K562 (cell line): ENCODE results near the gene LENEP. TPM values are rescaled to one million over a fixed set of nuclear protein-coding genes. Genes with fewer than 3 reads are reported as not detected.

Source experiments
- GABPA ChIP-seq: fragments of 200-800 bp; sonication (Bioruptor generic); conservative IDR thresholded peaks from 2 replicates; pipeline ENCODE4 v1.6.1; 2016; ENCODE audit warnings: low read depth, missing genetic modification characterization, missing compliant biosample characterization
- L3MBTL2 ChIP-seq: fragments of 450-650 bp; IDR thresholded peaks from 2 replicates; pipeline ENCODE4 v1.6.1; 2016; ENCODE audit warnings: mild to moderate bottlenecking, moderate library complexity
- MEF2D ChIP-seq: conservative IDR thresholded peaks from 2 replicates; pipeline ENCODE4 v1.6.1; 2016; ENCODE audit warnings: low read depth, missing genetic modification characterization, missing compliant biosample characterization
- MTA1 ChIP-seq: fragments of 450-650 bp; IDR thresholded peaks from 2 replicates; pipeline ENCODE4 v1.6.1; 2017; ENCODE audit warnings: borderline replicate concordance
- PHF21A ChIP-seq: fragments of 450-650 bp; IDR thresholded peaks from 2 replicates; pipeline ENCODE4 v1.6.1; 2017; ENCODE audit warnings: low read depth, borderline replicate concordance
- POLR2H ChIP-seq: IDR thresholded peaks from 2 replicates; pipeline ENCODE4 v1.6.1; 2016; ENCODE audit warnings: missing genetic modification characterization, low read depth, mild to moderate bottlenecking, control low read depth, missing compliant biosample characterization, moderate library complexity
- SAFB ChIP-seq: fragments of 200-400 bp; formaldehyde crosslinking; IDR thresholded peaks from 2 replicates; pipeline ENCODE4 v1.6.1; 2017; ENCODE audit warnings: low read depth, low read length, borderline replicate concordance
- SMAD4 ChIP-seq: fragments of 250-450 bp; sonication (Bioruptor Pico); conservative IDR thresholded peaks from 2 replicates; pipeline ENCODE4 v1.8.0; 2021; ENCODE audit warnings: inconsistent platforms, mild to moderate bottlenecking, moderate library complexity
- SP2 ChIP-seq: IDR thresholded peaks from 2 replicates; pipeline ENCODE4 v1.6.1; 2011; ENCODE audit warnings: mild to moderate bottlenecking, low read depth, low read length, moderate library complexity; ENCODE audit not compliant: poor library complexity, severe bottlenecking; ENCODE audit errors: extremely low read depth
- YY1 ChIP-seq, 3 experiments: IDR thresholded peaks; 2 replicates each; pipeline ENCODE4 v1.6.1; 2011; ENCODE audit warnings: low read length in 2 of 3, mild to moderate bottlenecking in 2 of 3, moderate library complexity in 2 of 3, borderline replicate concordance in 1 of 3, control low read depth in 1 of 3, low read depth in 1 of 3; ENCODE audit not compliant: insufficient read depth in 3 of 3, insufficient replicate concordance in 2 of 3, control insufficient read depth in 1 of 3, insufficient read length in 1 of 3; ENCODE audit errors: extremely low read depth in 1 of 3
- polyA plus RNA-seq, 8 experiments: library from polyadenylated mRNA; depleted of rRNA in 4 of 8; stranded (reverse) in 5 of 8; unstranded in 3 of 8; fragments of >200 nt; fragmentation: Nextera tagmentation in 2 of 8; fragmentation: Illumina TruSeq in 1 of 8; extraction: Ambion mirVana in 2 of 8; extraction: Trizol in 1 of 8; gene quantifications; 2 replicates each; pipeline versions ENCODE4 v1.2.1 to v1.2.3, GENCODE V29; 2011 to 2014; ENCODE audit warnings: inconsistent platforms in 1 of 8, missing spikeins in 1 of 8
- total RNA-seq, 7 experiments: library from RNA; depleted of rRNA in 6 of 7; stranded (reverse); fragments of >200 nt in 6 of 7; fragmentation: Illumina TruSeq in 2 of 7; extraction: Trizol in 2 of 7; gene quantifications; 2 replicates each; pipeline versions ENCODE4 v1.2.1 to v1.2.3, GENCODE V29; 2011 to 2021; ENCODE audit warnings: low replicate concordance in 1 of 7
- TF ChIP-seq, protein P1 (sequence below), 2 experiments: fragments of 450-650 bp in 1 of 2; sonication (generic) in 1 of 2; formaldehyde crosslinking; conservative IDR thresholded peaks; 2 replicates each; pipeline versions ENCODE4 v1.4.0 to v1.8.1; 2020 to 2022; ENCODE audit warnings: mild to moderate bottlenecking in 1 of 2, missing genetic modification reagents in 1 of 2
- TF ChIP-seq, protein P2 (sequence below): fragments of 450-650 bp; IDR thresholded peaks from 2 replicates; pipeline ENCODE4 v1.6.1; 2017; ENCODE audit warnings: mild to moderate bottlenecking, moderate library complexity
- TF ChIP-seq, protein P3 (sequence below): sonication (generic); formaldehyde crosslinking; IDR thresholded peaks from 2 replicates; pipeline ENCODE4 v1.8.1; 2023; ENCODE audit warnings: missing genetic modification reagents, mild to moderate bottlenecking, borderline replicate concordance
- TF ChIP-seq, protein P4 (sequence below), 2 experiments: fragments of 450-650 bp in 1 of 2; sonication (generic) in 1 of 2; formaldehyde crosslinking in 1 of 2; IDR thresholded peaks in 1 of 2; conservative IDR thresholded peaks in 1 of 2; 2 replicates each; pipeline versions ENCODE4 v1.6.1 to v1.8.1; 2016 to 2023; ENCODE audit warnings: mild to moderate bottlenecking in 2 of 2, moderate library complexity in 2 of 2, inconsistent platforms in 1 of 2, missing genetic modification reagents in 1 of 2

Gene LENEP
- total and polyA plus RNA-seq, 9 of the 15 experiments (the other 6 are each of a cell fraction or from before 2014, with no cell fraction given) = 0.23 to 0.87 (median 0.67) TPM; not detected in 5

DNA sequence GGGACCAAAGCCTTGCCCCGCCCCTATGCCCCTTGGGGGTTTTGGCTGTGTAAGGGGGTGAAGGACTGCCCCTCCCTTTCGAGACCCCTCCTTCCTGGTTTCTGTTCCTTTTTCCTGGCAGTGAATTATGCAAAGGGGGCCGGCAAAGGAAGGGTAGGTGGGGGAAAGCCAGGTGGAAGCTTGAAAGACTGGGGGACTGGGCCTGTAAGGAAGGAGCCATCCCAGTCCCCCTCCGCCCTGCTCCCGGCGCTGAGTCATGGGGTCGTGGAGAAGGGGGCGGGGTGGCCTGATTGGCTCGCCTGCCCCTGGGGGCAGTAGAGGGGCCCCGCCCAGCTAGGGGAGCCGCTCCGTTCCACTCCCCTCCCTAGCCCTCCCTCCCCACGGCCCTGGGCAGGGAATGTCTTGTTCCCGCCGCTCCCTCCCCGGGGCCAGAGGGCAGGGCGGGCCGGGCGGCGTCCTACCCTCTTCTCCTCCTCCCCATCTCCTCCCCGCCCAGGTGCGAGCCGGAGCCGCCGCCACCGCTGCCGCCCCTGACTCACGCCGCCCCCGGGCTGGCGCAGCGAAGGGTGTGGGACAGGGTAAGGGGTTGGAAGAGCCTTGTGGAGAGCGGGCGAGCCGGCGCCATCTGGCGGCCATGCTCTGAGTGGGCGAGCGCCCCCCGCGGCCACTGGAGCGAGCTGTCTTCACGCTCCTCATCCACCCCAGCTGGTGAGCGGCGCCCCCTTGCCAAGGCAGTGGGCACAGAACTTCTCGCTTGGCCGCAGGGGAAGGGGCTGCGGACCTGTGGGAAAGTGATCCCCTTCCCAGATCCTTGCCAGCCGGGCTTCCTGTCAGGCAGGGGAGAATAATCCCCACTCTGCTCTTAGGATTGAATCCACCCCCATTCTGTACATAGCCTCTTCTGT is 23.9 kb downstream of the LENEP start (continued):
- peak; percentile 24; the same call in 1 of the 2 replicates for TF ChIP-seq MTA1
- TF ChIP-seq SAFB = peak; percentile 61; the same call in 1 of the 2 replicates
- TF ChIP-seq POLR2H = peak; percentile 57; the same call in 1 of the 2 replicates
- TF ChIP-seq L3MBTL2 = peak; percentile 64; the same call in 1 of the 2 replicates
- TF ChIP-seq MEF2D (tag) = no peak
- peak in 2 of 3 experiments; percentile 74 to 81 for TF ChIP-seq YY1 (IDR thresholded peaks at IDR 0.05; ENCODE audit: borderline replicate concordance in 1 of 3, control insufficient read depth in 1 of 3, extremely low read depth in 1 of 3, insufficient read depth in 3 of 3, insufficient read length in 1 of 3, insufficient replicate concordance in 2 of 3, low read depth in 1 of 3, low read length in 2 of 3)
- TF ChIP-seq, protein P1, sequence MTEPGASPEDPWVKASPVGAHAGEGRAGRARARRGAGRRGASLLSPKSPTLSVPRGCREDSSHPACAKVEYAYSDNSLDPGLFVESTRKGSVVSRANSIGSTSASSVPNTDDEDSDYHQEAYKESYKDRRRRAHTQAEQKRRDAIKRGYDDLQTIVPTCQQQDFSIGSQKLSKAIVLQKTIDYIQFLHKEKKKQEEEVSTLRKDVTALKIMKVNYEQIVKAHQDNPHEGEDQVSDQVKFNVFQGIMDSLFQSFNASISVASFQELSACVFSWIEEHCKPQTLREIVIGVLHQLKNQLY (CRISPR knock-in tag; conservative IDR thresholded peaks at IDR 0.05) = 0 out of 4 replicates have a peak, but pooled peaks of 1 of the 2 experiments have one; percentile 28
- peak; percentile 92 for TF ChIP-seq SMAD4
- TF ChIP-seq SP2 = no peak
- TF ChIP-seq, protein P2, sequence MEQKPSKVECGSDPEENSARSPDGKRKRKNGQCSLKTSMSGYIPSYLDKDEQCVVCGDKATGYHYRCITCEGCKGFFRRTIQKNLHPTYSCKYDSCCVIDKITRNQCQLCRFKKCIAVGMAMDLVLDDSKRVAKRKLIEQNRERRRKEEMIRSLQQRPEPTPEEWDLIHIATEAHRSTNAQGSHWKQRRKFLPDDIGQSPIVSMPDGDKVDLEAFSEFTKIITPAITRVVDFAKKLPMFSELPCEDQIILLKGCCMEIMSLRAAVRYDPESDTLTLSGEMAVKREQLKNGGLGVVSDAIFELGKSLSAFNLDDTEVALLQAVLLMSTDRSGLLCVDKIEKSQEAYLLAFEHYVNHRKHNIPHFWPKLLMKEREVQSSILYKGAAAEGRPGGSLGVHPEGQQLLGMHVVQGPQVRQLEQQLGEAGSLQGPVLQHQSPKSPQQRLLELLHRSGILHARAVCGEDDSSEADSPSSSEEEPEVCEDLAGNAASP = no peak
- TF ChIP-seq, protein P3, sequence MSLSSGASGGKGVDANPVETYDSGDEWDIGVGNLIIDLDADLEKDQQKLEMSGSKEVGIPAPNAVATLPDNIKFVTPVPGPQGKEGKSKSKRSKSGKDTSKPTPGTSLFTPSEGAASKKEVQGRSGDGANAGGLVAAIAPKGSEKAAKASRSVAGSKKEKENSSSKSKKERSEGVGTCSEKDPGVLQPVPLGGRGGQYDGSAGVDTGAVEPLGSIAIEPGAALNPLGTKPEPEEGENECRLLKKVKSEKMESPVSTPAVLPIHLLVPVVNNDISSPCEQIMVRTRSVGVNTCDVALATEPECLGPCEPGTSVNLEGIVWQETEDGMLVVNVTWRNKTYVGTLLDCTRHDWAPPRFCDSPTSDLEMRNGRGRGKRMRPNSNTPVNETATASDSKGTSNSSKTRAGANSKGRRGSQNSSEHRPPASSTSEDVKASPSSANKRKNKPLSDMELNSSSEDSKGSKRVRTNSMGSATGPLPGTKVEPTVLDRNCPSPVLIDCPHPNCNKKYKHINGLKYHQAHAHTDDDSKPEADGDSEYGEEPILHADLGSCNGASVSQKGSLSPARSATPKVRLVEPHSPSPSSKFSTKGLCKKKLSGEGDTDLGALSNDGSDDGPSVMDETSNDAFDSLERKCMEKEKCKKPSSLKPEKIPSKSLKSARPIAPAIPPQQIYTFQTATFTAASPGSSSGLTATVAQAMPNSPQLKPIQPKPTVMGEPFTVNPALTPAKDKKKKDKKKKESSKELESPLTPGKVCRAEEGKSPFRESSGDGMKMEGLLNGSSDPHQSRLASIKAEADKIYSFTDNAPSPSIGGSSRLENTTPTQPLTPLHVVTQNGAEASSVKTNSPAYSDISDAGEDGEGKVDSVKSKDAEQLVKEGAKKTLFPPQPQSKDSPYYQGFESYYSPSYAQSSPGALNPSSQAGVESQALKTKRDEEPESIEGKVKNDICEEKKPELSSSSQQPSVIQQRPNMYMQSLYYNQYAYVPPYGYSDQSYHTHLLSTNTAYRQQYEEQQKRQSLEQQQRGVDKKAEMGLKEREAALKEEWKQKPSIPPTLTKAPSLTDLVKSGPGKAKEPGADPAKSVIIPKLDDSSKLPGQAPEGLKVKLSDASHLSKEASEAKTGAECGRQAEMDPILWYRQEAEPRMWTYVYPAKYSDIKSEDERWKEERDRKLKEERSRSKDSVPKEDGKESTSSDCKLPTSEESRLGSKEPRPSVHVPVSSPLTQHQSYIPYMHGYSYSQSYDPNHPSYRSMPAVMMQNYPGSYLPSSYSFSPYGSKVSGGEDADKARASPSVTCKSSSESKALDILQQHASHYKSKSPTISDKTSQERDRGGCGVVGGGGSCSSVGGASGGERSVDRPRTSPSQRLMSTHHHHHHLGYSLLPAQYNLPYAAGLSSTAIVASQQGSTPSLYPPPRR (CRISPR knock-in tag) = 0 out of 2 replicates have a peak, but pooled peaks have one; percentile 87
- TF ChIP-seq, protein P4, sequence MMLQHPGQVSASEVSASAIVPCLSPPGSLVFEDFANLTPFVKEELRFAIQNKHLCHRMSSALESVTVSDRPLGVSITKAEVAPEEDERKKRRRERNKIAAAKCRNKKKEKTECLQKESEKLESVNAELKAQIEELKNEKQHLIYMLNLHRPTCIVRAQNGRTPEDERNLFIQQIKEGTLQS (IDR thresholded peaks at IDR 0.05) = peak; percentile 68
- TF ChIP-seq, protein P4 (CRISPR knock-in tag; conservative IDR thresholded peaks at IDR 0.05) = 0 out of 2 replicates have a peak, but pooled peaks have one; percentile 58
- peak; percentile 42; the same call in 1 of the 2 replicates for TF ChIP-seq GABPA
- peak; percentile 91; the same call in 1 of the 2 replicates for TF ChIP-seq PHF21A
